ENCODE results near the gene COPS3.
"Not testable (repeated sequence)": the region's sequence is repeated elsewhere in the genome, so short reads cannot be mapped to it uniquely, and the experiment has no call there.

The COPS3 gene

DNA sequence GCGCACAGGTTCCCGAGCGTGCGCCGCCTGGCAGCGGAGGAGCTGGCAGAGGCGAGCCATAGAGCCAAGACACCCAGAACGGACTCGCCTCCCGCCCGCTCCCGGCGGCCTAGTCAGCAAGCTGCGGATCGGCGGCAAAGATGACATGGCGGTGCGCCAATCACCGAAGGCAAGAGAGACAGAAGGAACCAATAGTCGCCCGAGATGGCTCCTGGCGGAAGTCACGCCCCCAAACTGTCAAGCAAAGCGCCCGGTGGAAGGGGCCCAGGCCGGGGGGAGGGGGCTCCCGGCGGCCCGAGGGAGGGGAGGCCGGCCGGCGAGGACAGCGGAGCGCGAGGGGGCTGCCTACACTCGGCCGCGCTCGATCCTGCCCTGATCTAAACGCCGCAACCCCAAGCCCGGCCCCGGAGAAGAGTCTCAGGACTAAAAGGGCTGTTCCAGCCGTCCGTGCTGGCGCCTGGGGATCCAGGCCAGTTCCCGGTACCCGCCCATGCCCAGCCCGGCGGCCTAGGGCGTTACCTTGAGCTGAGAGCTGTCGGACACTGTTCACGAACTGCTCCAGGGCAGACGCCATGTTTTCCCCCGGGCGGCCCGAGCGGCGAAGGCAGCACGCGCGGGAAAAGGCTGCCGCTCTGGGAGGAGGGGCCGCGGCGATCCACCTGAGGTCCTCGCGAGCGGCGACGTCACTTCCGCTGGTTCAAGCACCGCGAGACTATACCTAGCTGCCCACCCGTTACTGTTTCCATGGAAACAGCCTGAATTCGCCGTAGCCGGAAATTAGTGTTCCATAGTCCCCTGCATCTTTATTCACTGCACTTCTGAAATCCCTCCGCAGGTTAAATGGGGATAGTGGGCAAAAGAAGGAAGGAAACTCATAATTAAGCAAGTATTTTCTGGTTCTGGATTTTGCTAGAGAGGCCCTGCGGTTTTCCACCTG, at the start of gene COPS3:
TSS of gene COPS3 (minus strand) at position 634 of the 937 bp plus-strand sequence. CDS start at position 574, 60 bp downstream.
- peak; percentile 94 for DNase-seq

DNA sequence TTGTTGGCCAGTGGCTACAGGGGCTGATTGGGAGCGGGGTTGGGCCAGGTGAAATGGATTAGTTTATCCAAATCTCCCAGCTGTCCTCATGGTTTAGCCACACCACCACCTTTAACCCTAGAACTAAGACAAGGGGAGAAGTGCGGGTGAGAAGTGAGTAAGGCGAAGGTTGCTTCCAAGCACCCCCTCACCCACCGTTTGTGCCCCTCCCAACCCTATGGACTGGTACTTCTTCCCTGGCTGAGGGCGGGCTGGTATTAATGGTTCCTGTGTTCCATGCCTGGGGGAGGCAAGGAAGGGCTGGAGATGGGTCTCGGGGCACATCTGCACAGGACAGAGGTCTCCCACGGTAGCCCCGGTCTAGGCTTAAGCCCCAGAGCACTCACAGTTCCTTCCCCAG, 47.2 kb upstream of the COPS3 start:
- no peak for DNase-seq

DNA sequence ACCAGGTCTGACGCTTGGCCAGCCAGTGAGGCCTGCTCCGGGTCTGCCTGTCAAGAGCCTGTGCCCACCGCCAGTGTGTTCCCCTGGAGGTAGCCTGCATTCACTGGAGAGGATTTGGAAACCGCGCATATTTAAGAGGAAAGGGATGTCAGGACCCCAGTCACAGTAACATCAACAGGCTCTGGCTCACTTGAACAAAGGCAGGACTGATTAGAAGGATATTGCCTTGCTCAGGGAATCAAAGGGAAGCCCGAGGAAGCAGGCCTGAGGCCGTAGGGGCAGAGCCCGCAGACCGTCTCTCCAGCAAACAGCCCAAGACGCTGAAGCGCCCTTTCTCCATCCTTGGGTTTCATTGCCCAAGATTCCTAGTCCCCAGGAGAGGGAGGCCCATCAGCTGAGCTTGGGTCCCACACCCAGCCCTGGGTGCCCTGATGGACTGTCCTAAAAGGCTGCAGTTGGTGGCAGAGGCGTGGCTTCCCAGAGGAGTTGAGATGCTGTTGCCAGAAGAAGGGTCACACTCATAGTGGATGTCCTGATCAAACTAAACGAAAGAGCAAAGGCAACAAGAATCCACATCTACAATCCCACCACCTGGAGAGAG, 45.3 kb upstream of the COPS3 start:
- no peak for DNase-seq

DNA sequence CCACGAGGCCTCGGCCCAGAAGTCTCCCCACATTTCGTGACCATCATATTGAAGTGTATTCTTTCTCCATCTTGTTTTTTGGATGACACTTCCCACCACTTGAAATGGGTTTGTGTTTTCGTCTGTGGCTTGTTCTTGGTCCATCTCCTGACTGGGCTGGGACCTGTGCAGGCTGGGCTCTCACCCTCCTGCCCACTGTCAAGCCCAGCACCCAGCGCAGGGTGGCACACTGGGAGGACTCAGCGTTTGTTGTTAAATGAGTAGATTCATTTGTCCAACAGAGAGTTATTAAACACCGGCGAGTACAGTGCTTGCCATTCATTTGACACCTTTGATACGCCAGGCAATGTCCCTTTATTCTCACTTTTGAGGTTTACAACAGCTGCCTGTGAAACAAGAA, 44.8 kb upstream of the COPS3 start:
- DNase-seq = no peak

DNA sequence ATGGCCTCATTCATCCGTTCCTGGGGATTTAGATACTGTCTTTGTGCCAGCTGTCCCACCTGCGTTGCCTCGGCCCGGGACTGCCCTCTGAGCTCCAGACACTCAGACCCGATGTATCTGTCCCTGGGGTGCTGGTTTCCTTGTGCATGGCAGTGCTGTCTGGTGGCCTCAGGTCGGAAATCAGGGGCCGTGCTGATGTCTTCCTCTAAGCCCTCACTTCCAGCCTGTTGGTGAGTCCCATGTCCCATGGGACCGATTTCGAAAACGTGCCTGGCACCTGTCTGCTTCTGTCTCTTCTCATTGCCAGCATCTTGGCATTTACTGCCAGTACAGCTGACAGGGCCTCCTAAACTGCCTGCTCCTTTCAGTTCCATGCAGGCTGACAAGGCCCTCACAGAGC, 44.2 kb upstream of the COPS3 start:
- DNase-seq = no peak

DNA sequence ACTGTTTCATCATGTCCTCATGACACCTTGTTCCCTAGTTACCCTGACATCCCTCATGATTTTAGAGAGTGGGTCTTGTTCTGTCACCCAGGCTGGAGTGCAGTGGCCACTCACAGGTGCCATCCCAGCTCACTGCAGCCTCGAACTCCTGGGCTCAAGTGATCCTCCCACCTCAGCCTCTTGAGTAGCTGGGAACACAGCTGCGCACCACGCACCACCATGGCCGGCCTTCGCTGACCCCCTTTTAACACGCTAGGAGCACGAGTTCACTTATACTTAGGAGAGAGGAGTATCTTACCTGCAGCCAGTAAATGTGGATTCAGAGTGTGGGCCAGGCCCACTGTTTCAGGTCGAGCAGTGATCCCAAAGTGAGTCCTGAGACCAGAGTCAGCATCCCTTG, 43.6 kb upstream of the COPS3 start:
- no peak for DNase-seq

DNA sequence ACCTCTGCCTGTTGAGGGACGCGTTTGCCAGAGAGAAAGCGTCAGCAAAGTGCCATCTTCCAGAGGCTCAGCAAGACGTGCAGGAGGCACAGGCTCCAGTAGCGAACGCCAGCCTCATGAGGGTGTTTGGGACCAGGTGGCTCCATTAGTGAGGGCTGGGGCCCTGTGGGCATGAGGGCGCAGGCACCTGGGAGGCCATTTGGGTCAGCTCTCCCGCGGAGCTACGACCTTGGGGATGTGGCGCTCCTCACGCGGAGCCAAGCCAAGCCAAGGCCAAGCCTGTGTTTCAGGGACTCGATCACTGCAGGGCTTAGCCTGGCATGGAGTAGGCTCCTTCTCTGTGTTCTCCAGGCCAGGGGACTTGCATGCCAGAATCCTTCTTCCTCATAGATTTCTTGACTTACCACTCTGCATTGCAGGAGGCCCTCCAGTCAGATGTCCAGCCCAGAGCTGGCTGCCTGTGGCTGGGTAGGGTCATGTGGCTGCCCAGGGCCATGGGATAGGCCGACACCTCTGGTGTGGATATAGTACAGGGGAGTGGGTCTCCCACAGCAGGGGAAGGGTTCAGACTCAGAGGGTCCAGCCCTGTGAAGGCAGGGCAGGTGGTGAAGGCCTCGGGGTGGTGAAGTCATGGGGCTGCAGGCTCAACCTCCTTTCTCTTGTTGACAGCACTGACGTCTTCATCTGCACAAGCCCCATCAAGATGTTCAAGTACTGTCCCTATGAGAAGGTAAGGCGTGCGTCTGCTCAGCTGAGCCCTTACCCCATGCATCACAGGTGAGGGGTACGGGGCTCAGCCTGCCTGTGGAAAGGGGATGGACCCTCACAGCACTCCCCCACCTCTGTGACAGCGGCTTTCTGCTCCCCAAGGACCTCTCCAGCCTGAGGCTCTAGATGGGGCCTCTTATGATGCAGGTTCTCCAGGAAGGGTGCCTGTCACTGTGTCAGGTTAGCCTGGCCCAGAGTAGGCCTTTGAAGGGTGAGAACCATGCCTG, 41.8 kb upstream of the COPS3 start:
- no peak for DNase-seq

DNA sequence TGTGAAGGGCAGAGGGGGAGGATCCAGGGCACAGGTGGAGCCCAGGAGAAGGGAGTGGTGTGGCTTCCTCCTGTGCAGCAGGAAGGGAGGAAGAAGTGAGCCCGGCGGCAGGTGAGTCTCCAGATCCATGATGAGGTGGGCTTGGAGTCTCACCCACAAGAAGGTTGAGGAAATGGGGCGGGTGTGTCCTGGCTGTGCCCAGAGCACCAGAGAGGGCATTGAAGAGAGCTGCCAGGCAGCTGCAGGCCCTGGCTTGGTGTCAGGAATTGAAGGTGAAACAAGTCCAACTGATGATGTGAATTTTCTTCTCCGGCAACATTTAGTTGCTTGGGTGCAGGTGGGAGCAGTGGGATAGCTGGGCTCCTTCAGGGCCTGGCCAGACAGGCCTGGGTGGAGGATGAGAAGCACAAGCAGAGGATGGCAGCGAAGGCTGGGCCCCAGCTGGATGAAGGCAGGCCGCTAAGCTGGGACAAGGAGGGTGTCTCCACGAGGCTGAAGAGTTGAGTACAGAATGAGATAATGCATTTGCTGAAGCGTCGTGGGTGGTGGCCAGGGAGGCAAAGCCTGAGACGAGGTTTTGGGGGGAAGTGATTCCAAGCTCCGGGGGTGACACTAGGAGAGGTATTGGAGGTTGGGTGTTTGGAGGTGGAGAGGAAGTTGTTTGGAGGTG, 40.4 kb upstream of the COPS3 start:
- no peak for DNase-seq

DNA sequence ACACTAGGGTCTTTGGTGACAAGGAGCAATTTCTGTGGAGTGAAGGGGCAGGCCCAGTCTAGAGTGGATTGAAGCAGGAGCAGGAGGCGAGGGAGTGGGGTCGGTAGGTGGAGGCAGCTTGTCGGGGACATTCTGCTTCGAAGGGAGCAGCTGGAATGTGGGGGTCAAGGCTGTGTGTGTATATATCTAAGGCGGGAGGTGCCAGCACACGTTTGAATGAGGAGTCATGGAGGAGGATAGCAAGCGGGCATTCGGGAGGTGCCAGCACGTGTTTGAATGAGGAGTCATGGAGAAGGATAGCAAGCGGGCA, 39.8 kb upstream of the COPS3 start:
- no peak for DNase-seq

DNA sequence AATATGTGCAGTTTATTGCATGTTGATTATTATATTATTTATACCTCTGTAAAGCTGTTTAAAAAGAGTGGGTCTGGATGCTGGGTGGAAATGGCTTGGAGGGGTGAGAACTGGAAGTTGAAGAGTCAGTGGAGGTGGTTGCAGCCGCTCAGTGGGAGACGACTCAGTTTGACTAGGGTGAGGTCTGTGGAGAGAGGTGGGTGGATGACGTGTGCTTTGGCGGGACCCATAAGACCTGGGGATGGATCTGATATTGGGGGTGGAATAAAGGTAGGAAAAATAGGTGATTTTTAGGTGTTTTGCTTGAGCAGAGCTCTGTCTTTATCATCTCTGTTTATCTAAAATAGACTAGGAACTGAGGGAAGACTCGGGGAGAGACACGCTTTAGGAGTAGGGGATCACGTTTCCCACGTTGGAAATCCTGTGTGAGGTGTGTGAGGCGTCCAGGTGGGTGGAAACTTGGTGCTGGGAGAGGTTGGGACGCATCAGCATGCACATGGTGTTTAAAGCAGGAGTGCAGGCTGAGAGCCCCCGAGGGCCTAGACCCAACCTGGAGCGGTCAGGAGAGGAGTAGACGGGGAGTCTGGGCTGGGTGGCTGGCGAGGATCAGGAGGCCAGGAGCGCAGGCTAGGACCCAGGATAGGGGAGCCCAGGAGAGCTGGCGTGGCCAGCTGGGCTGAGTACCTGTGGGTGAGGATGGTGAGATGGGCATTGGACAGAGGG, 39.3 kb upstream of the COPS3 start:
- DNase-seq = no peak

DNA sequence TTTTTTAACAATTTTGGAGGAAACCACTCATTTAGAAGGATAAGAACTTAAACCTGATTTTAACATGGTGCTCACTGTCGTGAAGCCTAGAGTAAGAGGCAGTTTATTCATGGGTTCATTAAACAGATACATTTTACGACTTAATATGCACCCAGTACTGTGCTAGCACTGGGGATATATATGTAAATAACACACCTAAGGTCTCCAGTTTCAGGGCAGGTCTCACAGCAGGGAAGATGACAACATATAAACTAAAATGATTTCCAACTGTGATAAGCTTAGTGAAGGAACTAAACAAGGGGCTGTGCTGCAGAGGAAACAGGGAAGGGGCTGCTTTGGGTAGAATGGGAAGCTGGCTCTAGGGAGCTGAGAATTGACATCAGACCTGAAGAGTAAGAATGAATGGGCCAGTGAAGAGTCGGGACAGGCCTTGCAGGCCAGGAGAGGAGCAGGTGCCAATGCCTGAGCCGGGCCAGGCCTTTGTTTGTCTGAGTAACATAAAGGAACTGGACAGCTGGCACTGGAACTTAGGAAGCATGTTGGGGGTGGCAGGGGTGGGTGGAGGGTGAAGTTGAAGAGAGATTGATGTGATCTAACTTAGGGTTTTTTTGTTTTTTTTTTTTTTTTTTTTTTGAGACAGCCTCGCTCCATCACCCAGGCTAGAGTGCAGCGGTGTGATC, 34.2 kb upstream of the COPS3 start:
- DNase-seq = peak; percentile 5

DNA sequence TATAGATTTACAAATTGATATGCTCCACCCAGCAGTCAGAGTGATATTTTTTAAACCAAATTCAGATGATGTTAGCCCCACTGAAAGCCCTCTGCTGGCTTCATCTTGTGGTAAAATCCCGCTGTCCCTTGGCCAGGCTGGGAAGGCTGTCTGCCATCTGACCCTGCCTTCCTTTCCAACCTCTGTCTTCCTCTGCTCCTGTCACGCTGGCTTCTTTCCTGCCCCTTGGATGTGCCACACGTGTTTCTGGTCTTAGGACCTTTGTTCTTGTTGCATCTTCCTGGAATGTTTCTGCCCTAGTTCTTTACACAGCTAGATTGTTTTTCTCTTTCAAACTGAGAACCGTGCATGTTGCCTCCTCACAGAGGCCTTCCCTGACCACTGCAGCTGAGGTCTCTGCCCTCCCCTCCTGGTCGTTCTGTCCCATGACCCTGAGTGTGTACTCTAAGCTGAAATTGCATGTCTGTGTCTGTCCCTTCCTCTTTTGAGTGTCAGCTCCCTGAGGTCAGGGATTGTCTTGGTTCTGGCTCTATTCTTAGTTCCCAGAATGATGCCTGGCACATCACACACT, 33.5 kb upstream of the COPS3 start:
- DNase-seq = no peak

DNA sequence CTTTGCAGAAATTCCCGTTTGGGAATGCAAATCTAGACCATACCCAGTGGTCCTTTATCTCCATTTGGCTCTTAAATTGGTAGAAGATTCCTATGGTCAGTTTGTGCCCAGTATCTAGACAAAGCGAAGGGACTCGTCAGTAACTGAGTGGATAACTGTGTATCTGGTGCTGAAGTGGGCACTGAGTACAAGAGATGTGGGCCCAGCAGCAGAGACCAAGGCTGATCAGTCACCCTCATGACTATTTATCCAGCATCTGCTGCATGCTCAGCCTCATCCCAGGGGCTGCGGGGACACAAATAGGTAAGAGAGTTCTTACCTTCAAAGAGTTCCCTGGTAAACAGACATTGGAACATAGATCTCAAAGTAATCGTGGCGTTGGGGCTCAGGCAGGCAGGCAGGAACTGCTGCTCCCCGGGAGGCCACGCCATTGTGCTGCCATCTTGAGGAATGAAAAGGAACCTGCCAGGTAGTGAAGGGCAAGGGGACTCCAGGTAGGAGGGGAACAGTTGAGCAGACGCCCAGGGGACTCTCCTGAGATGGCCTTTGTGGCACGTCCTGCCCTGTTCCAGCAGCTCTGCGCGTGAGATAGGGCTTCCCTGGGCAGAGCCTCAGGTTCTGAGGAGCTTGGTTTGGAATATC, 32.4 kb upstream of the COPS3 start:
- no peak for DNase-seq

DNA sequence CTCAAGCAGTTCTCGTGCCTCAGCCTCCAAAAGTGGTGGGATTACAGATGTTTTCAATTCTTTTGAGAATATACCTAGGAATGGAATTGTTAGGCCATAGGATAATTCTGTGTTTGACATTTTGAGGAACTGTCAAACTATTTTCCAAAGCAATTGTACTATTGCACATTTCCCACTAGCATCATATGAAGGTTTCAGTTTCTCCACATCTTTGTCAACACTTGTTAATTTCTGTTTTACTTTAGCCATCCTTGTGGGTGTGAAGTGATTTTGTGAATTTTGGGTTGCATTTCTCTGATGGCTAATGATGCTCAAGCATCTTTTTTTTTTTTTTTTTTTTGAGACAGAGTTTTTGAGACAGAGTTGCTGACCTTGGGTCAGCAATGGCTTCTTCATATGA, 28.3 kb upstream of the COPS3 start:
- no peak for DNase-seq

DNA sequence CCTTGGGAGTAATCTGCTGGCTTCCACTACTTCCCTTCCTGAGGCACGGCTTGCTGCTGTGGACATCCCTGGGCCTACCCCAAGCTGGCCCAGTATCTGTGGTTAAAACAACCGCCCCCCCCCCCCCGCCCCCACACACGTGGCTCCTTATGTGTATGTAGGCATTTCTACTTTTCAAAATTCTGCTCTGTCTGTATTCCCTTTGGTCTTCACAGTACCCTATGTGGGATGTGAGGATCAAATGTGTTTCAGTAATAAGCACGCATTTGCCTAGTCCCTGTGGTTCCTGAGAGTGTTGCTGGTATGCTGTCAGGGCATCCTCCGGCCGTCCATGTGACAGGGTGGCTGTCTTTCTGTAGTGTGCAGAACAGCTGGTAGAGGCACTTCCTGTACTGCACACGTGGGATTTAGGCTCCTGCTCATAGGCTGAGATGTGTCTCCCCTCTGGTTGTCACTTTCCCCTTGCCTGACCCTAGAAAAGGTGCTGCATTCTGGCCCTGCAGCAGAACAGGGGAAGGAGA, 24.3 kb upstream of the COPS3 start:
- no peak for DNase-seq

DNA sequence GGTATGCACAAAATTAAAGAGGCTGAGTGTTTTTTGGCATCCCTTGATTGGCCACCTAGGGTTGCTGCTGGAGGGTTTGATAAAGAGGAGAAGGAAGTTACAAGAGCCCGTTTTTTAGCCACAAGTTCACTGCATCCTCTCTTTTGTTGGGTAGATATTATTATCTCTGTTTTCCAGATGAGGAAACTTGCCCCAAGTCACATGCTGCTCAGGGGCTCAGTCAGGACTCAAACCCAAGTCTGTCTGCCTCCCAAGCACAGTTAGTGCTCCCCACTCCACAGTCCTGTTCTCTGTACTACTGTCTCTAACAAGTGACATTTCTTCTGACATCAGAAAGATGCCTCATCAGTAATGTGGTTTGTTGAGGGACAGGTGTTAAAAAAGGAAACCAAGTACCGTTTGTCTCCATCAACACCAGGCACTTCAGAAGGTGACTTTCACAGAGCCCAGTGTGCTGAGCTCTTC, 23.5 kb upstream of the COPS3 start:
- DNase-seq = no peak

DNA sequence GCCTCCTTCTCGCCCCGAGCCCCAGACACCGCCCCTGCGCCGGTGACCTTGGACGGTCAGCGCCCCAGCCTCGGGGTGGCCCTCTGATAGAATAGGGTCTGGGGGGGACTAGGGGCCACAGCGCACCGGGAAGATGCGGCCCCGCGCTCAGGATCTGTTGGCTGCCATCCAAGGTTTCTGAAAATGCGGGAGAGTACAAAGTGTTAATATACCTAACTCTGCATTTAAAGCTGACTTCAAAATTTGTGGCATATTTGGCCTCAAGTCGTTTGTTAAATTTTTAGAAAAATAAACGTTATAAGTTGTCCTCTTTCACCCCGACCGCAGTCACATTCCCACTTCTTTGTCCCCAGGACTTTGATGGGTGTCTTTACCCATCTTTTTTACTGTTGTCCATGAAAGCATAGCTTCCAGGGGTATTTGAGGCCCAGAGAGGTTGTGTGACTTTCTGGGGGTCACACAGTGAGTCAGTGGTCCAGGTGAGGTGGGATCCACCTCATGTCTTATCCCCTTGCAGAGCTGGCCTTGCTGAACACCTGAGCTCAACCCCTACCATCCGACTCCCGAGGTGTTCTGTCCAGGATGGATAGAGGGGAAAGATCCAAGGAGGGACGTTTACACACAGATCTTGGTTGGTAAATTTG, 22.9 kb upstream of the COPS3 start:
- DNase-seq = no peak

DNA sequence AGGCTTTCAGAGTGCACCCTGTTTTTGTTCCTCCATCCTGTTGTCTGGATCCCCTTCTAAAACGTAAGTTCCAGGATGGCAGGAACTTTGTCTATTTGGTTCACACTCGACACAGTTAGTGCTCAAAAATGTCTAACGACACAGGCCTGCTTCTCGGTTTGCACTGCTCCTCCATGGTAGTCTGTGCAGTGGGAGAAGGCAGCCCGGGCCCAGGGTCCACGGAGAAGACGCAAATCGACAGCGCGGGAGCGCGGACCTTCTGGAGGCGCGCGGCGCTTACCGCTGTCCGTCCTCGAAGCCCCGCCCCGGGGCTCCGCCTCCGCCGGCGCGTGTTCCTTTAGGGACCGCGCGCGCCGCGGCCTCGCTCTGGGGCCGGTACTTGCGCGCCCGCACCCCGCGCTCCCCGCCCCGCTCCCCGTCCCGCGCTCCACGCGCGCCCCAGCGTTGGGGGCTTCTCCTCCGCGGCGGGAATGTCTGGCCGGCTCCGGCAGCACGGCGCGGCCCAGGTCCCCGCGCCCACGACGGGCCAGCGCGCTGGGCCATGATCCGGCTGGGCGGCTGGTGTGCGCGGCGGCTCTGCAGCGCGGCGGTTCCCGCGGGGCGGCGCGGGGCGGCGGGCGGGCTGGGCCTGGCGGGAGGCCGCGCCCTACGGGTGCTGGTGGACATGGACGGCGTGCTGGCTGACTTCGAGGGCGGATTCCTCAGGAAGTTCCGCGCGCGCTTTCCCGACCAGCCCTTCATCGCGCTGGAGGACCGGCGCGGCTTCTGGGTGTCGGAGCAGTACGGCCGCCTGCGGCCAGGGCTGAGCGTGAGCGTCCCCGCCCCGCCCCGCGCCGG, 22.2 kb upstream of the COPS3 start, which contains the start of gene NT5M:
TSS of gene NT5M (plus strand) at position 364 of the 837 bp plus-strand sequence. CDS start at position 542, 178 bp downstream.
- DNase-seq = peak; percentile 63

DNA sequence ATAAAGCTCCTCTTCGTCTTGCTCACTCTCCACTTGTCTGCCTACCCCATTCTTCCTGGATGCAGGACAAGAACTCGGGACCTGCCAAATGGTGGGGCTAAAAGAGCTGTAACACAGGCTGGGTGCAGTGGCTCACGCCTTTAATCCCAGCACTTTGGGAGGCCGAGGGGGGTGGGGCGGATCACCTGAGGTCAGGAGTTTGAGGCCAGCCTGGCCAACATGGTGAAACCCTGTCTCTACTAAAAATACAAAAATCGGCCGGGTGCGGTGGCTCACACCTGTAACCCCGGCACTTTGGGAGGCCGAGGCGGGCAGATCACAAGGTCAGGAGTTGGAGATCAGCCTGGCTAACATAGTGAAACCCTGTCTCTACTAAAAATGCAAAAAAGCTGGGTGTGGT, 20.6 kb upstream of the COPS3 start:
- not testable (repeated sequence) for DNase-seq
